Measurements from ENCODE around the gene DNM2.

Gene DNM2

DNA sequence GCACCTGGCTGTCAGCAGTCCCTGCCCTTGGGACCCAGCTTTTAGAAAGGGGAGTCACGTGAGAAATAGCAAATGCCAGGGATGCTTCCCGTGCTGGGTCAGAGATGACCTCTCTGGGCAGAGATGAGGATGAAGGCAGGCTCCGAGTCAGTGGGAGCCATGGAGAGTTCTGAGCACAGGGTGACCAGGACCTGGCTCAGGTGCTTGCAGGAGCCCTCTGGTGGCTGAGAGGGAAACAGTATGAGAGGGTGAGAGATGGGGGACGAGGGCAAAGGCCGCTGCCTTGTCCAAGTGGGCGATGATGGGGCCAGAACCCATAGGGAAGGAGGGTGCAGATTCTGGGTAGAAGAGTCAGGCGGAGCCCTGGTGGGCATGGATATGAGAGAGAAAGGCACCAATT is 102.3 kb downstream of the DNM2 start:
- no peak overlapping the region for H3K23ac ChIP-seq (ENCODE audit: low read length)
- H3K14ac ChIP-seq (ENCODE audit: low read length), result no peak overlapping the region
- no peak overlapping the region for H4K91ac ChIP-seq (ENCODE audit: low read depth, low read length)
- H3K9ac ChIP-seq (ENCODE audit: low read length), result no peak overlapping the region
- no peak overlapping the region for H3K4me3 ChIP-seq (ENCODE audit: low read depth, low read length)
- no CpG with 5 or more reads among the region's 7 CpGs for WGBS (ENCODE audit: extremely low coverage, insufficient coverage, insufficient read length)
- H2BK12ac ChIP-seq (ENCODE audit: low read length), result no peak overlapping the region
- peaks cover 0 to 2% of the 10 kb centered on the region in 2 experiments for H3K4me1 ChIP-seq (ENCODE audit: control insufficient read depth in 1 of 2, insufficient read depth in 2 of 2, low read length in 2 of 2)
- no peak overlapping the region for H2AK5ac ChIP-seq (ENCODE audit: low read length)
- H3K79me1 ChIP-seq (ENCODE audit: low read length), result no peaks in the 10 kb centered on the region
- no peak overlapping the region for H4K12ac ChIP-seq (ENCODE audit: low read depth, low read length)
- H3K18ac ChIP-seq (ENCODE audit: low read length), result no peak overlapping the region
- H2AFZ ChIP-seq (ENCODE audit: insufficient read depth, low read length, poor library complexity), result no peak overlapping the region
- no peaks in the 10 kb centered on the region for H3K79me2 ChIP-seq (ENCODE audit: control insufficient read depth, insufficient read depth, low read length, poor library complexity)
- H2BK120ac ChIP-seq (ENCODE audit: insufficient read depth, low read length, poor library complexity), result no peak overlapping the region
- no peak overlapping the region for H4K8ac ChIP-seq (ENCODE audit: low read depth, low read length)
- H2BK5ac ChIP-seq (ENCODE audit: low read depth, low read length, poor library complexity), result no peak overlapping the region
- no peak overlapping the region for H3K4me2 ChIP-seq (ENCODE audit: low read length)
- H3K9me3 ChIP-seq (ENCODE audit: insufficient read depth, low read depth, low read length), result peaks cover 3% of the 10 kb centered on the region
- no peak overlapping the region for H3K4ac ChIP-seq (ENCODE audit: low read depth, low read length)
- DNase-seq, result peak; percentile 79 to 85
- H3K36me3 ChIP-seq (ENCODE audit: control insufficient read depth in 1 of 2, insufficient read depth in 2 of 2, low read length in 2 of 2), result peaks cover 70 to 76% of the 10 kb centered on the region in 2 experiments
- no peaks in the 10 kb centered on the region for H3K27me3 ChIP-seq (ENCODE audit: insufficient read depth, low read length)
- no peak overlapping the region for H3K27ac ChIP-seq (ENCODE audit: low read depth, low read length)

DNA sequence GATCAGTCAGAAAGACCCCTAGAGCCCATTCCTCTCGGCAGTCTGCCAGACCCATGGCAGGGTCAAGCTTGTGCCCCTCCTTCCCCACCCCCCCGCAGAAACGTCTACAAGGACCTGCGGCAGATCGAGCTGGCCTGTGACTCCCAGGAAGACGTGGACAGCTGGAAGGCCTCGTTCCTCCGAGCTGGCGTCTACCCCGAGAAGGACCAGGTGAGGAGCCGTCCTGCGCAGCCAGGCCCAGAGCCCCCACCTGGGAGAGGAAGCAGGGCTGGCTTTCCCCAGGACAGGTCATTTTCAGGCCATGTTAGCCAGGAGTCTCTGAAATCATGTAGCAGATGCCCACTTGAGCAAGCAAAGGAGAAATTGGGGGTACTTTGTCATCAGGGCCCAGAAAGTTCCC is 105.8 kb downstream of the DNM2 start:
- Histone ChIP-seq H3K4ac (ENCODE audit: low read depth, low read length) (no peak overlapping the region), H3K9ac (ENCODE audit: low read length) (no peak overlapping the region), H3K23ac (ENCODE audit: low read length) (no peak overlapping the region), H4K91ac (ENCODE audit: low read depth, low read length) (no peak overlapping the region), H3K79me2 (ENCODE audit: control insufficient read depth, insufficient read depth, low read length, poor library complexity) (no peaks in the 10 kb centered on the region), H3K4me2 (ENCODE audit: low read length) (no peak overlapping the region), H2AFZ (ENCODE audit: insufficient read depth, low read length, poor library complexity) (no peak overlapping the region), H4K12ac (ENCODE audit: low read depth, low read length) (no peak overlapping the region), H3K9me3 (ENCODE audit: insufficient read depth, low read depth, low read length) (peaks cover 3% of the 10 kb centered on the region), H3K27ac (ENCODE audit: low read depth, low read length) (no peak overlapping the region), H3K18ac (ENCODE audit: low read length) (no peak overlapping the region), H4K8ac (ENCODE audit: low read depth, low read length) (no peak overlapping the region), H3K36me3 (ENCODE audit: control insufficient read depth in 1 of 2, insufficient read depth in 2 of 2, low read length in 2 of 2) (peaks cover 67 to 69% of the 10 kb centered on the region in 2 experiments), H2BK120ac (ENCODE audit: insufficient read depth, low read length, poor library complexity) (no peak overlapping the region), H3K14ac (ENCODE audit: low read length) (no peak overlapping the region), H2BK5ac (ENCODE audit: low read depth, low read length, poor library complexity) (no peak overlapping the region), H3K27me3 (ENCODE audit: insufficient read depth, low read length) (no peaks in the 10 kb centered on the region), H2AK5ac (ENCODE audit: low read length) (no peak overlapping the region), H3K79me1 (ENCODE audit: low read length) (no peaks in the 10 kb centered on the region), H3K4me3 (ENCODE audit: low read depth, low read length) (no peak overlapping the region), H3K4me1 (ENCODE audit: control insufficient read depth in 1 of 2, insufficient read depth in 2 of 2, low read length in 2 of 2) (no peaks in the 10 kb centered on the region), H2BK12ac (ENCODE audit: low read length) (no peak overlapping the region)
- no peak for DNase-seq
- no CpG with 5 or more reads among the region's 12 CpGs for WGBS (ENCODE audit: extremely low coverage, insufficient coverage, insufficient read length)

DNA sequence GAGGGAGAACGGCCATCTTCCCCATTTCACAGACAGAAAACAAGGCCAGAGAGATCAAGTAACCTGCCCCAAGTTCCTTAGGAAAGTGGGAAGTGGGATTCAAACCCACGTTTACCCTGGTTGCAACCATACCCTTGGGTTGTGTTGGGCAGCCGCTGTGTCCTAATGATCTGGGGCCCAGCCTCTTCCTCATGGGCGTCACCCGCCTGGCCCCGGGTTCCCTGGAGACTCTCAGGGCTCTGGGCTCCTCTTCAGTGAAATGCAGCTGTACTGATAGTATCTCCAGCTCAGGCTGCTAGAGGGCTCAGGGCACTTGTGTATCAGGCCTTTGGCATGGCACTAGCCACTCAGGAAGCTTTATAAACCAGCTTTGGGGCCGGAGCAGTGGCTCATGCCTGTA is 108.4 kb downstream of the DNM2 start:
- Histone ChIP-seq H3K23ac (ENCODE audit: low read length) (no peak overlapping the region), H2BK120ac (ENCODE audit: insufficient read depth, low read length, poor library complexity) (no peak overlapping the region), H3K36me3 (ENCODE audit: control insufficient read depth in 1 of 2, insufficient read depth in 2 of 2, low read length in 2 of 2) (peaks cover 69 to 71% of the 10 kb centered on the region in 2 experiments), H4K8ac (ENCODE audit: low read depth, low read length) (no peak overlapping the region), H3K27ac (ENCODE audit: low read depth, low read length) (no peak overlapping the region), H3K4me2 (ENCODE audit: low read length) (no peak overlapping the region), H3K4ac (ENCODE audit: low read depth, low read length) (no peak overlapping the region), H3K14ac (ENCODE audit: low read length) (no peak overlapping the region), H3K79me2 (ENCODE audit: control insufficient read depth, insufficient read depth, low read length, poor library complexity) (no peaks in the 10 kb centered on the region), H3K27me3 (ENCODE audit: insufficient read depth, low read length) (no peaks in the 10 kb centered on the region), H3K4me3 (ENCODE audit: low read depth, low read length) (no peak overlapping the region), H4K91ac (ENCODE audit: low read depth, low read length) (no peak overlapping the region), H2AFZ (ENCODE audit: insufficient read depth, low read length, poor library complexity) (no peak overlapping the region), H3K9me3 (ENCODE audit: insufficient read depth, low read depth, low read length) (peaks cover 3% of the 10 kb centered on the region), H4K12ac (ENCODE audit: low read depth, low read length) (no peak overlapping the region), H2AK5ac (ENCODE audit: low read length) (no peak overlapping the region), H3K18ac (ENCODE audit: low read length) (no peak overlapping the region), H2BK12ac (ENCODE audit: low read length) (no peak overlapping the region), H3K4me1 (ENCODE audit: control insufficient read depth in 1 of 2, insufficient read depth in 2 of 2, low read length in 2 of 2) (no peaks in the 10 kb centered on the region), H3K9ac (ENCODE audit: low read length) (no peak overlapping the region), H2BK5ac (ENCODE audit: low read depth, low read length, poor library complexity) (no peak overlapping the region), H3K79me1 (ENCODE audit: low read length) (no peaks in the 10 kb centered on the region)
- peak; percentile 61 to 66 for DNase-seq
- no CpG with 5 or more reads among the region's 7 CpGs for WGBS (ENCODE audit: extremely low coverage, insufficient coverage, insufficient read length)

DNA sequence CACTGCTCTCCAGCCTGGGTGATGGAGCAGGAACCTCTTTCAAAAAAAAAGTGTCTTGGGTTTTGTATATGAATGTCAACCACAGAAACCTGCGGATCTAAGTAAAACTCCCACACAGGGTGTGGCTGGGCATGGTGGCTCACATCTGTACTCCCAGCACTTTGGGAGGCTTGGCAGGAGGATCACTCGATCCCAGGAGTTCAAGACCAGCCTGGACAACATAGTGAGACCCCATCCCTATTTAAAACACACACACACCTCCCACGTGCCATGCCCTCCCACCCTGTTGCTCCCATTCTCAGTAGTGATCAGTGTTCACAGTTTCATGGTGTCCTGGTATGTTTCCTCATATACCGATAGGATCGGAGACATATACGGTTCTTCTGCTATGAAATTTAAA is 109.0 kb downstream of the DNM2 start:
- H2AFZ ChIP-seq (ENCODE audit: insufficient read depth, low read length, poor library complexity), result no peak overlapping the region
- H2BK12ac ChIP-seq (ENCODE audit: low read length), result no peak overlapping the region
- peaks cover under 1% of the 10 kb centered on the region for H3K9me3 ChIP-seq (ENCODE audit: insufficient read depth, low read depth, low read length)
- no peak overlapping the region for H3K14ac ChIP-seq (ENCODE audit: low read length)
- H4K91ac ChIP-seq (ENCODE audit: low read depth, low read length), result no peak overlapping the region
- no peak overlapping the region for H3K4me2 ChIP-seq (ENCODE audit: low read length)
- no peak overlapping the region for H3K4ac ChIP-seq (ENCODE audit: low read depth, low read length)
- H4K12ac ChIP-seq (ENCODE audit: low read depth, low read length), result no peak overlapping the region
- H3K18ac ChIP-seq (ENCODE audit: low read length), result no peak overlapping the region
- no peak for DNase-seq
- no peak overlapping the region for H2AK5ac ChIP-seq (ENCODE audit: low read length)
- no peaks in the 10 kb centered on the region for H3K79me2 ChIP-seq (ENCODE audit: control insufficient read depth, insufficient read depth, low read length, poor library complexity)
- no peaks in the 10 kb centered on the region for H3K79me1 ChIP-seq (ENCODE audit: low read length)
- no peaks in the 10 kb centered on the region for H3K27me3 ChIP-seq (ENCODE audit: insufficient read depth, low read length)
- no peak overlapping the region for H2BK120ac ChIP-seq (ENCODE audit: insufficient read depth, low read length, poor library complexity)
- no peaks in the 10 kb centered on the region for H3K4me1 ChIP-seq (ENCODE audit: control insufficient read depth in 1 of 2, insufficient read depth in 2 of 2, low read length in 2 of 2)
- no peak overlapping the region for H3K4me3 ChIP-seq (ENCODE audit: low read depth, low read length)
- no peak overlapping the region for H4K8ac ChIP-seq (ENCODE audit: low read depth, low read length)
- H3K27ac ChIP-seq (ENCODE audit: low read depth, low read length), result no peak overlapping the region
- no CpG with 5 or more reads among the region's 6 CpGs for WGBS (ENCODE audit: extremely low coverage, insufficient coverage, insufficient read length)
- no peak overlapping the region for H3K9ac ChIP-seq (ENCODE audit: low read length)
- no peak overlapping the region for H2BK5ac ChIP-seq (ENCODE audit: low read depth, low read length, poor library complexity)
- peaks cover 71 to 72% of the 10 kb centered on the region in 2 experiments for H3K36me3 ChIP-seq (ENCODE audit: control insufficient read depth in 1 of 2, insufficient read depth in 2 of 2, low read length in 2 of 2)
- no peak overlapping the region for H3K23ac ChIP-seq (ENCODE audit: low read length)
